Measurements from ENCODE around the gene WBP2NL. TPM values are rescaled to one million over a fixed set of nuclear protein-coding genes. Genes with fewer than 3 reads are reported as not detected.
"Not testable (repeated sequence)": the region's sequence is repeated elsewhere in the genome, so short reads cannot be mapped to it uniquely, and the experiment has no call there.

WBP2NL gene, protein sequence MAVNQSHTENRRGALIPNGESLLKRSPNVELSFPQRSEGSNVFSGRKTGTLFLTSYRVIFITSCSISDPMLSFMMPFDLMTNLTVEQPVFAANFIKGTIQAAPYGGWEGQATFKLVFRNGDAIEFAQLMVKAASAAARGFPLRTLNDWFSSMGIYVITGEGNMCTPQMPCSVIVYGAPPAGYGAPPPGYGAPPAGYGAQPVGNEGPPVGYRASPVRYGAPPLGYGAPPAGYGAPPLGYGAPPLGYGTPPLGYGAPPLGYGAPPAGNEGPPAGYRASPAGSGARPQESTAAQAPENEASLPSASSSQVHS
- total RNA-seq = under 1 TPM in 1 of 2 donors, not detected in 1; 0.22 TPM

GRCh38 chr22:41998361-41999261 lies at the start of gene WBP2NL:
Gene WBP2NL (plus strand): TSS chr22:41998788. CDS start chr22:41998819, 31 bp downstream.
- H3K4me1 ChIP-seq = peaks cover 0 to 10% of the 10 kb centered on the region in 2 donors
- H3K9me3 ChIP-seq = no peaks in the 10 kb centered on the region
- peak; percentile 85 for DNase-seq (ENCODE audit: low spot score)
- no peaks in the 10 kb centered on the region for H3K27me3 ChIP-seq
- H3K4me3 ChIP-seq = peak within 1 kb of the TSS; percentile 34 to 52
- no peak within 1 kb of the TSS for H3K27ac ChIP-seq
- H3K36me3 ChIP-seq = no peaks in the 10 kb centered on the region
- no peak for TF ChIP-seq CTCF (IDR thresholded peaks at IDR 0.05)

DNA sequence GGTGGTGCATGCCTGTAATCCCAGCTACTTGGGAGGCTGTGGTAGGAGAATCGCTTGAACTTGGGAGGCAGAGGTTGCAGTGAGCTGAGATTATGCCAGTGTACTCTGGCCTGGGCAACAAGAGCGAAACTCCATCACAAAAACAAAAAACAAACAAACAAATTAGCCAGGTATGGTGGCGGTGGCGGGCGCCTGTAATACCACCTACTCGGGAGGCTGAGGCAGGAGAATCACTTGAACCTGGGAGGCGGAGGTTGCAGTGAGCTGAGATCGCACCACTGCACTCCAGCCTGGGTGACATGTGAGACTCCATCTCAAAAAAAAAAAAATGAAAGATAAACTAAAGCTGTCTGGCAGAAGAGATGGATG lies 49.7 kb upstream of the WBP2NL start:
- H3K36me3 ChIP-seq; DNase-seq (ENCODE audit: low spot score); H3K27ac ChIP-seq; H3K4me1 ChIP-seq; H3K9me3 ChIP-seq; H3K4me3 ChIP-seq; H3K27me3 ChIP-seq: not testable (repeated sequence)

GRCh38 chr22:41949297-41949965 lies 49.2 kb upstream of the WBP2NL start:
- DNase-seq (ENCODE audit: low spot score) = no peak
- TF ChIP-seq CTCF (IDR thresholded peaks at IDR 0.05) = no peak
- Histone ChIP-seq H3K27me3 (no peaks in the 10 kb centered on the region), H3K4me3 (no peak overlapping the region), H3K9me3 (no peaks in the 10 kb centered on the region), H3K36me3 (no peaks in the 10 kb centered on the region), H3K27ac (no peak overlapping the region), H3K4me1 (peaks cover 0 to 8% of the 10 kb centered on the region in 2 donors)

- no peaks in the 10 kb centered on the region for H3K36me3 ChIP-seq
- DNase-seq (ENCODE audit: low spot score) = no peak
- H3K27me3 ChIP-seq = no peaks in the 10 kb centered on the region
- H3K4me1 ChIP-seq = no peaks in the 10 kb centered on the region
- no peaks in the 10 kb centered on the region for H3K9me3 ChIP-seq
- H3K27ac ChIP-seq = no peak within 1 kb of the TSS
- no peak for TF ChIP-seq CTCF (IDR thresholded peaks at IDR 0.05)
- H3K4me3 ChIP-seq = no peak within 1 kb of the TSS
These were observed 46.6 kb upstream of the WBP2NL start, which contains the start of gene SMIM45 for GRCh38 chr22:41951898-41952474. Gene SMIM45 (plus strand): TSS chr22:41952150.

DNA sequence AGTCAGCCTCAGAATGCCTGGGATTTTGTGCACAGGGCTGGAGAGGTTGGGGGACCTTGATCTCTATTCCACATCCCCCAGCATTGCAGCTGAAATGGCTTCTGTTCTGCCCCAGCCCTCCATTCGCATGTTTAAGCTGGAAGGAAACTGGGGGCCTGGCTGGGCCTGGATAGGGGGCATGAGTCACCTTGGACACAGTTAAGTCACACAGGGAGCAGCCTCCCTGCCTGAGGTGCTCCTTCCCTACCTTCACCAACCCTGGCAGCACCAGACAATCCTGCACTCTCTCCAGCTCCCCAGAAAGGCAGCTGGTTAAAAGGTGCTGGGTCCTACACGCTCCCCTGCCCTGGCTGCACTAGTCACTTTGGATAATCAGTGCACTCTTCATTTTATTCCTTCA lies 45.9 kb upstream of the WBP2NL start:
- Histone ChIP-seq H3K36me3 (no peaks in the 10 kb centered on the region), H3K27ac (no peak overlapping the region), H3K4me3 (no peak overlapping the region), H3K4me1 (peaks cover 0 to 5% of the 10 kb centered on the region in 2 donors), H3K9me3 (no peaks in the 10 kb centered on the region), H3K27me3 (no peaks in the 10 kb centered on the region)
- DNase-seq (ENCODE audit: low spot score) = no peak
- TF ChIP-seq CTCF (IDR thresholded peaks at IDR 0.05) = no peak
